H9 (cell line): ENCODE results near the gene MARS1. TPM values are rescaled to one million over a fixed set of nuclear protein-coding genes. Genes with fewer than 3 reads are reported as not detected.

Experiments used
- DNase-seq: peaks from one replicate; pipeline ENCODE4 v3.0.0-alpha.2; 2017
- H2AFZ ChIP-seq: one replicate; pipeline ENCODE4 v1.6.1; 2013; ENCODE audit warnings: mild to moderate bottlenecking, low read length, control low read depth, moderate library complexity
- H2AK5ac ChIP-seq: 2 replicates; pipeline ENCODE4 v1.6.1; 2013; ENCODE audit warnings: low read length, control low read depth, mixed read lengths; ENCODE audit not compliant: insufficient read length
- H2BK120ac ChIP-seq: one replicate; pipeline ENCODE4 v1.6.1; 2013; ENCODE audit warnings: low read depth, mild to moderate bottlenecking, low read length, control low read depth, inconsistent platforms; ENCODE audit not compliant: poor library complexity, severe bottlenecking
- H2BK12ac ChIP-seq: 2 replicates; pipeline ENCODE4 v1.6.1; 2013; ENCODE audit warnings: low read length, control low read depth, mixed read lengths, low read depth; ENCODE audit not compliant: insufficient read length
- H2BK15ac ChIP-seq: 2 replicates; pipeline ENCODE4 v1.6.1; 2013; ENCODE audit warnings: low read depth, low read length, control low read depth
- H2BK20ac ChIP-seq: one replicate; pipeline ENCODE4 v1.6.1; 2013; ENCODE audit warnings: low read depth, mild to moderate bottlenecking, low read length, control low read depth, inconsistent platforms; ENCODE audit not compliant: poor library complexity, severe bottlenecking
- H2BK5ac ChIP-seq: 2 replicates; pipeline ENCODE4 v1.6.1; 2013; ENCODE audit warnings: low read length, control low read depth, mixed read lengths; ENCODE audit not compliant: insufficient read length
- H3K14ac ChIP-seq: 2 replicates; pipeline ENCODE4 v1.6.1; 2013; ENCODE audit warnings: low read length, control low read depth; ENCODE audit not compliant: insufficient read depth
- H3K18ac ChIP-seq: 2 replicates; pipeline ENCODE4 v1.6.1; 2013; ENCODE audit warnings: low read depth, mild to moderate bottlenecking, mixed read lengths, low read length, control low read depth; ENCODE audit not compliant: insufficient read length
- H3K23ac ChIP-seq: 2 replicates; pipeline ENCODE4 v1.6.1; 2013; ENCODE audit warnings: low read length, control low read depth, mixed read lengths, low read depth; ENCODE audit not compliant: insufficient read length
- H3K23me2 ChIP-seq: 2 replicates; pipeline ENCODE4 v1.6.1; 2013; ENCODE audit warnings: low read depth, mild to moderate bottlenecking, mixed read lengths, low read length, control low read depth; ENCODE audit not compliant: insufficient read length, poor library complexity, severe bottlenecking
- H3K27ac ChIP-seq: 2 replicates; pipeline ENCODE4 v1.5.1; 2013; ENCODE audit warnings: low read length, control low read depth, mixed read lengths, low read depth; ENCODE audit not compliant: insufficient read length
- H3K27me3 ChIP-seq: 2 replicates; pipeline ENCODE4 v1.6.1; 2013; ENCODE audit warnings: low read length, control low read depth, inconsistent platforms; ENCODE audit not compliant: insufficient read depth
- H3K4ac ChIP-seq: 2 replicates; pipeline ENCODE4 v1.6.1; 2013; ENCODE audit warnings: low read depth, mild to moderate bottlenecking, control low read depth, inconsistent platforms, low read length, moderate library complexity
- H3K4me1 ChIP-seq: 2 replicates; pipeline ENCODE4 v1.6.1; 2013; ENCODE audit warnings: low read length, control low read depth, inconsistent platforms; ENCODE audit not compliant: insufficient read depth
- H3K4me2 ChIP-seq: 2 replicates; pipeline ENCODE4 v1.6.1; 2013; ENCODE audit warnings: low read length, control low read depth, mixed read lengths; ENCODE audit not compliant: insufficient read length, insufficient read depth
- H3K56ac ChIP-seq: 2 replicates; pipeline ENCODE4 v1.6.1; 2013; ENCODE audit warnings: low read depth, mild to moderate bottlenecking, mixed read lengths, low read length, control low read depth; ENCODE audit not compliant: insufficient read length
- H3K79me1 ChIP-seq: 2 replicates; pipeline ENCODE4 v1.6.1; 2013; ENCODE audit warnings: low read depth, mild to moderate bottlenecking, moderate library complexity, low read length, control low read depth, inconsistent platforms; ENCODE audit not compliant: insufficient read depth, poor library complexity, severe bottlenecking
- H3K79me2 ChIP-seq: 2 replicates; pipeline ENCODE4 v1.6.1; 2013; ENCODE audit warnings: low read length, control low read depth, inconsistent platforms; ENCODE audit not compliant: insufficient read depth
- H3K9ac ChIP-seq: 2 replicates; pipeline ENCODE4 v1.6.1; 2013; ENCODE audit warnings: low read length, control low read depth, mixed read lengths; ENCODE audit not compliant: insufficient read length; ENCODE audit errors: extremely low read depth
- H3K9me3 ChIP-seq: one replicate; pipeline ENCODE4 v1.6.1; 2013; ENCODE audit warnings: low read depth, low read length, inconsistent platforms; ENCODE audit not compliant: control insufficient read depth
- H3T11ph ChIP-seq: one replicate; pipeline ENCODE4 v1.6.1; 2013; ENCODE audit warnings: mild to moderate bottlenecking, low read length, control low read depth, inconsistent platforms
- H4K20me1 ChIP-seq: one replicate; pipeline ENCODE4 v1.6.1; 2013; ENCODE audit not compliant: control insufficient read depth, insufficient read length, insufficient read depth
- H4K5ac ChIP-seq: 2 replicates; pipeline ENCODE4 v1.6.1; 2013; ENCODE audit warnings: low read depth, mild to moderate bottlenecking, mixed read lengths, low read length, control low read depth; ENCODE audit not compliant: insufficient read length
- H4K8ac ChIP-seq: replicated peaks from 2 replicates; pipeline ENCODE4 v1.6.1; 2013; ENCODE audit warnings: low read length, control low read depth, mixed read lengths, low read depth; ENCODE audit not compliant: insufficient read length
- H4K91ac ChIP-seq: 2 replicates; pipeline ENCODE4 v1.6.1; 2013; ENCODE audit warnings: low read depth, mild to moderate bottlenecking, moderate library complexity, mixed read lengths, low read length, control low read depth; ENCODE audit not compliant: insufficient read length
- H3K27ac Mint-ChIP-seq, 3 experiments: 2 replicates in 2 of 3; 3 replicates in 1 of 3; pipeline ENCODE4 v1.8.0; 2020 to 2021; ENCODE audit warnings: mixed read lengths in 3 of 3, mild to moderate bottlenecking in 1 of 3, moderate library complexity in 1 of 3
- H3K27me3 Mint-ChIP-seq: 2 replicates; pipeline ENCODE4 v1.8.0; 2021; ENCODE audit warnings: low read depth, mild to moderate bottlenecking, moderate library complexity, mixed read lengths
- H3K36me3 Mint-ChIP-seq, 3 experiments: 2 replicates in 2 of 3; 3 replicates in 1 of 3; pipeline ENCODE4 v1.8.0; 2020 to 2021; ENCODE audit warnings: low read depth in 3 of 3, mixed read lengths in 3 of 3; ENCODE audit not compliant: insufficient read depth in 1 of 3
- H3K4me1 Mint-ChIP-seq, 2 experiments: 2 replicates each; pipeline ENCODE4 v1.8.0; 2020; ENCODE audit warnings: mixed read lengths in 2 of 2
- H3K4me3 Mint-ChIP-seq, 2 experiments: 2 replicates in 1 of 2; 3 replicates in 1 of 2; pipeline ENCODE4 v1.8.0; 2020 to 2021; ENCODE audit warnings: mild to moderate bottlenecking in 2 of 2, mixed read lengths in 2 of 2, moderate library complexity in 1 of 2
- H3K9me3 Mint-ChIP-seq, 2 experiments: 2 replicates in 1 of 2; 3 replicates in 1 of 2; pipeline ENCODE4 v1.8.0; 2020; ENCODE audit warnings: mild to moderate bottlenecking in 2 of 2, mixed read lengths in 2 of 2, moderate library complexity in 1 of 2
- WGBS: extraction: QIAGEN DNeasy Blood & Tissue Kit; methylation state at CpG from one replicate; pipeline ENCODE4 v1.1.7; 2013; ENCODE audit warnings: missing lambda C conversion rate, low lambda C conversion rate, mixed read lengths; ENCODE audit not compliant: insufficient read length; ENCODE audit errors: extremely low coverage; 5-methylcytosine and 5-hydroxymethylcytosine counted together
- total RNA-seq: library from RNA; stranded (reverse); gene quantifications from 2 replicates; pipeline ENCODE4 v1.2.1, GENCODE V29; 2021
- TF ChIP-seq, protein P1 (sequence below): fragments of 200-600 bp; sonication (generic); conservative IDR thresholded peaks from 3 replicates; pipeline ENCODE4 v1.8.0; 2021; ENCODE audit warnings: antibody characterized with exemption, mild to moderate bottlenecking

Gene MARS1
- total RNA-seq, 1 experiment from 2014 or later: 368 TPM

GRCh38 chr12:57461917-57462250, 26.0 kb upstream of the MARS1 start:
- H3K56ac ChIP-seq: no peak overlapping the region
- Mint-ChIP-seq H3K27ac (peak overlapping the region; percentile 98 to 100 (median 99)), H3K36me3 (peaks cover 0 to 21% (median 14%) of the 10 kb centered on the region in 3 experiments; a peak in 6 of 7 replicates), H3K9me3 (no peaks in the 10 kb centered on the region), H3K27me3 (peaks cover 32% of the 10 kb centered on the region), H3K4me3 (peak overlapping the region; percentile 91 to 99), H3K4me1 (peaks cover 22 to 27% of the 10 kb centered on the region in 2 experiments)
- no peak overlapping the region for H2BK15ac ChIP-seq
- H3K9ac ChIP-seq: peak overlapping the region; percentile 11
- no peak for DNase-seq
- H4K8ac ChIP-seq: no peak overlapping the region
- peak overlapping the region; percentile 5 for H3K18ac ChIP-seq
- H3K23ac ChIP-seq: no peak overlapping the region
- H2AFZ ChIP-seq: no peak overlapping the region
- no CpG with 5 or more reads among the region's 9 CpGs for WGBS
- no peaks in the 10 kb centered on the region for H3K79me2 ChIP-seq
- peak overlapping the region; percentile 9 for H3K27ac ChIP-seq
- no peaks in the 10 kb centered on the region for H3K79me1 ChIP-seq
- no peak overlapping the region for H3K4ac ChIP-seq
- no peaks in the 10 kb centered on the region for H3K4me1 ChIP-seq
- H2AK5ac ChIP-seq: no peak overlapping the region
- TF ChIP-seq, protein P1, sequence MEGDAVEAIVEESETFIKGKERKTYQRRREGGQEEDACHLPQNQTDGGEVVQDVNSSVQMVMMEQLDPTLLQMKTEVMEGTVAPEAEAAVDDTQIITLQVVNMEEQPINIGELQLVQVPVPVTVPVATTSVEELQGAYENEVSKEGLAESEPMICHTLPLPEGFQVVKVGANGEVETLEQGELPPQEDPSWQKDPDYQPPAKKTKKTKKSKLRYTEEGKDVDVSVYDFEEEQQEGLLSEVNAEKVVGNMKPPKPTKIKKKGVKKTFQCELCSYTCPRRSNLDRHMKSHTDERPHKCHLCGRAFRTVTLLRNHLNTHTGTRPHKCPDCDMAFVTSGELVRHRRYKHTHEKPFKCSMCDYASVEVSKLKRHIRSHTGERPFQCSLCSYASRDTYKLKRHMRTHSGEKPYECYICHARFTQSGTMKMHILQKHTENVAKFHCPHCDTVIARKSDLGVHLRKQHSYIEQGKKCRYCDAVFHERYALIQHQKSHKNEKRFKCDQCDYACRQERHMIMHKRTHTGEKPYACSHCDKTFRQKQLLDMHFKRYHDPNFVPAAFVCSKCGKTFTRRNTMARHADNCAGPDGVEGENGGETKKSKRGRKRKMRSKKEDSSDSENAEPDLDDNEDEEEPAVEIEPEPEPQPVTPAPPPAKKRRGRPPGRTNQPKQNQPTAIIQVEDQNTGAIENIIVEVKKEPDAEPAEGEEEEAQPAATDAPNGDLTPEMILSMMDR: no peak
- no peaks in the 10 kb centered on the region for H4K20me1 ChIP-seq
- H3K4me2 ChIP-seq: peak overlapping the region; percentile 63
- no peak overlapping the region for H4K91ac ChIP-seq
- H2BK120ac ChIP-seq: no peak overlapping the region
- no peak overlapping the region for H2BK12ac ChIP-seq
- H3K27me3 ChIP-seq: no peaks in the 10 kb centered on the region
- H3T11ph ChIP-seq: no peak overlapping the region
- H3K9me3 ChIP-seq: no peaks in the 10 kb centered on the region
- H2BK20ac ChIP-seq: no peak overlapping the region
- no peak overlapping the region for H2BK5ac ChIP-seq
- 0 out of 2 replicates have a peak overlapping the region, but pooled peaks have one; percentile 1 for H3K14ac ChIP-seq
- H3K23me2 ChIP-seq: peaks cover 19% of the 10 kb centered on the region
- H4K5ac ChIP-seq: no peak overlapping the region
